ENCODE results near the gene CCL8.

The CCL8 gene

GRCh38 chr17:34305606-34306005 lies 13.6 kb upstream of the CCL8 start:
- H3K79me2 ChIP-seq (ENCODE audit: insufficient read depth, low read length): no peaks in the 10 kb centered on the region
- H3K36me3 ChIP-seq (ENCODE audit: low read length): no peaks in the 10 kb centered on the region
- no peak overlapping the region for H3K4me3 ChIP-seq (ENCODE audit: insufficient read depth, low read length, poor library complexity, severe bottlenecking)
- no peak overlapping the region for H3K4me2 ChIP-seq (ENCODE audit: low read depth, low read length, poor library complexity, severe bottlenecking)
- H3K9ac ChIP-seq (ENCODE audit: low read length): no peak overlapping the region
- no peaks in the 10 kb centered on the region for H4K20me1 ChIP-seq (ENCODE audit: low read depth, low read length)
- H3F3A ChIP-seq (ENCODE audit: insufficient read depth): no peaks in the 10 kb centered on the region
- H3K27me3 ChIP-seq (ENCODE audit: low read length): no peaks in the 10 kb centered on the region
- no peak overlapping the region for H2AFZ ChIP-seq (ENCODE audit: low read depth, low read length, severe bottlenecking)
- TF ChIP-seq CTCF (IDR thresholded peaks at IDR 0.05; ENCODE audit: insufficient read depth, low read length, poor library complexity, severe bottlenecking) (no peak), EZH2phosphoT487 (conservative IDR thresholded peaks at IDR 0.05; ENCODE audit: low read length) (no peak)
- H3K9me3 ChIP-seq (ENCODE audit: insufficient read depth, low read length): no peaks in the 10 kb centered on the region
- H3K9me2 ChIP-seq (replicated peaks; ENCODE audit: insufficient read depth, low read length): no peaks in the 10 kb centered on the region
- no peak overlapping the region for H3K27ac ChIP-seq (ENCODE audit: low read depth, low read length)

GRCh38 chr17:34306466-34306865 lies 12.8 kb upstream of the CCL8 start:
- no peaks in the 10 kb centered on the region for H3K9me3 ChIP-seq (ENCODE audit: insufficient read depth, low read length)
- no peaks in the 10 kb centered on the region for H3K9me2 ChIP-seq (replicated peaks; ENCODE audit: insufficient read depth, low read length)
- no peak for TF ChIP-seq EZH2phosphoT487 (conservative IDR thresholded peaks at IDR 0.05; ENCODE audit: low read length)
- TF ChIP-seq CTCF (IDR thresholded peaks at IDR 0.05; ENCODE audit: insufficient read depth, low read length, poor library complexity, severe bottlenecking): no peak
- no peak overlapping the region for H2AFZ ChIP-seq (ENCODE audit: low read depth, low read length, severe bottlenecking)
- no peaks in the 10 kb centered on the region for H4K20me1 ChIP-seq (ENCODE audit: low read depth, low read length)
- no peak overlapping the region for H3K4me3 ChIP-seq (ENCODE audit: insufficient read depth, low read length, poor library complexity, severe bottlenecking)
- H3F3A ChIP-seq (ENCODE audit: insufficient read depth): no peaks in the 10 kb centered on the region
- H3K27me3 ChIP-seq (ENCODE audit: low read length): no peaks in the 10 kb centered on the region
- no peak overlapping the region for H3K4me2 ChIP-seq (ENCODE audit: low read depth, low read length, poor library complexity, severe bottlenecking)
- H3K79me2 ChIP-seq (ENCODE audit: insufficient read depth, low read length): no peaks in the 10 kb centered on the region
- H3K36me3 ChIP-seq (ENCODE audit: low read length): no peaks in the 10 kb centered on the region
- no peak overlapping the region for H3K9ac ChIP-seq (ENCODE audit: low read length)
- no peak overlapping the region for H3K27ac ChIP-seq (ENCODE audit: low read depth, low read length)

GRCh38 chr17:34307110-34307509 lies 12.1 kb upstream of the CCL8 start:
- no peak overlapping the region for H3K4me3 ChIP-seq (ENCODE audit: insufficient read depth, low read length, poor library complexity, severe bottlenecking)
- no peak overlapping the region for H2AFZ ChIP-seq (ENCODE audit: low read depth, low read length, severe bottlenecking)
- H3K9me3 ChIP-seq (ENCODE audit: insufficient read depth, low read length): no peaks in the 10 kb centered on the region
- no peaks in the 10 kb centered on the region for H3K79me2 ChIP-seq (ENCODE audit: insufficient read depth, low read length)
- H3K9me2 ChIP-seq (replicated peaks; ENCODE audit: insufficient read depth, low read length): no peaks in the 10 kb centered on the region
- H3K27ac ChIP-seq (ENCODE audit: low read depth, low read length): no peak overlapping the region
- no peaks in the 10 kb centered on the region for H3K27me3 ChIP-seq (ENCODE audit: low read length)
- H3K4me2 ChIP-seq (ENCODE audit: low read depth, low read length, poor library complexity, severe bottlenecking): no peak overlapping the region
- no peaks in the 10 kb centered on the region for H4K20me1 ChIP-seq (ENCODE audit: low read depth, low read length)
- TF ChIP-seq EZH2phosphoT487 (conservative IDR thresholded peaks at IDR 0.05; ENCODE audit: low read length) (no peak), CTCF (IDR thresholded peaks at IDR 0.05; ENCODE audit: insufficient read depth, low read length, poor library complexity, severe bottlenecking) (no peak)
- no peaks in the 10 kb centered on the region for H3K36me3 ChIP-seq (ENCODE audit: low read length)
- no peak overlapping the region for H3K9ac ChIP-seq (ENCODE audit: low read length)
- H3F3A ChIP-seq (ENCODE audit: insufficient read depth): no peaks in the 10 kb centered on the region
